Ovary (tissue), 3 donors: ENCODE results near the gene PIK3CD.

Experiments used
- CTCF ChIP-seq, 3 donors: fragments of 450-650 bp in 2 of 3; fragments of 200-600 bp in 1 of 3; IDR thresholded peaks; one replicate each; pipeline versions ENCODE4 v1.5.1 to v1.8.0; 2016 to 2022; ENCODE audit warnings: antibody characterized with exemption in 3 of 3, mild to moderate bottlenecking in 1 of 3
- EP300 ChIP-seq: sonication (generic); formaldehyde crosslinking; IDR thresholded peaks from one replicate; pipeline ENCODE4 v1.6.1; 2017; ENCODE audit warnings: antibody characterized with exemption
- POLR2A ChIP-seq: fragments of 450-650 bp; IDR thresholded peaks from one replicate; pipeline ENCODE4 v1.6.1; 2017; ENCODE audit warnings: antibody characterized with exemption, mild to moderate bottlenecking, moderate library complexity
- donor health status: DM: no; HTN: no; CAD: no.

- TF ChIP-seq CTCF (IDR thresholded peaks at IDR 0.05) (no peak), POLR2A (no peak), EP300 (no peak)
Measured at GRCh38 chr1:9746651-9747050, 95.1 kb downstream of the PIK3CD start.
